AG09309 (cell line): ENCODE data around the gene NUDT14.

Experiments used
- DNase-seq: peaks from one replicate; pipeline ENCODE4 v3.0.0-alpha.2; 2010; ENCODE audit warnings: low read depth
- H3K4me3 ChIP-seq: 2 replicates; pipeline ENCODE4 v1.5.1; 2011; ENCODE audit warnings: mild to moderate bottlenecking, low read depth, low read length, moderate library complexity; ENCODE audit not compliant: control insufficient read depth
- CTCF ChIP-seq: IDR thresholded peaks from 2 replicates; pipeline ENCODE4 v1.5.1; 2011; ENCODE audit warnings: mild to moderate bottlenecking, low read depth, low read length, inconsistent platforms; ENCODE audit not compliant: insufficient read depth, control insufficient read depth; ENCODE audit errors: missing control alignments

The NUDT14 gene

GRCh38 chr14:105144666-105145380, 36.3 kb downstream of the NUDT14 start:
- TF ChIP-seq CTCF = no peak
- no peak overlapping the region for H3K4me3 ChIP-seq
- no peak for DNase-seq

GRCh38 chr14:105144026-105144665, 37.0 kb downstream of the NUDT14 start:
- DNase-seq = no peak
- H3K4me3 ChIP-seq = no peak overlapping the region
- TF ChIP-seq CTCF = no peak

GRCh38 chr14:105143451-105144025, 37.6 kb downstream of the NUDT14 start:
- TF ChIP-seq CTCF = no peak
- no peak for DNase-seq
- H3K4me3 ChIP-seq = no peak overlapping the region

- no peak for DNase-seq
- no peak for TF ChIP-seq CTCF
- no peak overlapping the region for H3K4me3 ChIP-seq
Observed at GRCh38 chr14:105142651-105143450, 38.3 kb downstream of the NUDT14 start.

DNA sequence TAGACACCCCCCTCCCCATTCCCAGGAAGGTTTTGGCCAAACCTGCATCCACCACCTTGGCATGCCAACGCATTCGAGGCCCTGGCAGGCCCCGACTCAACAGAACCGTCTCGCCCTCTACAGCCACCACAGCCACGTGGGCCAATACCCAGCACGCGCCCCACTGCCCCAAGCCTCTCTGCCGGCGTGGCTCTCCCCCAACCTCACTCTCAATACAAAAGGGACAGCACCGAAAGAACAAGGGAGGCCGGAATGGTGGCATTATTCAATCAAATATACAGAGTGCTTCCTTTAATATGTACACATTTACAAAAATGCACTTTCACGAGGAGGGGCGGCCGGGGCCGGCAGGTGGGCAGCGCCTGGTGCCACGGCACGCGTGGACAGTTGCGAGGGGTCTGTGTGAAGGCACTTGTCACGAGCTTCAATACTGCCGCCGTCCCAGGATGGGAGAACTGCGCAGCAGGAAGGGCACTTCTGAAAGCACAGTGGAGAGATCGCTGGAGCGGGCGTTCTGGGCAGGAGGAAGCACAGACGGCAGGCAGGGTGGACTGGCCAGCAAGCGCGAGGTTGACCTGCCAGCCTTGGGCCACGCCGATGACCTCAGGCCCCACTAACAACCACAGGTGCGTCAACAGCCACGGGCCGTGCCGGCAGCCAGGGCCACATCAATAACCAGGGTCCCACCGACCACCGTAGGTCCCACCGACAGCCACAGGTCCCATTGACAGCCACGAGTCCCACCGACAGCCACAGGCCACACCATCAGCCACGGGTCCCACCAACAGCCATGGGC, 39.4 kb downstream of the NUDT14 start:
- no peak overlapping the region for H3K4me3 ChIP-seq
- TF ChIP-seq CTCF = no peak
- no peak for DNase-seq

DNA sequence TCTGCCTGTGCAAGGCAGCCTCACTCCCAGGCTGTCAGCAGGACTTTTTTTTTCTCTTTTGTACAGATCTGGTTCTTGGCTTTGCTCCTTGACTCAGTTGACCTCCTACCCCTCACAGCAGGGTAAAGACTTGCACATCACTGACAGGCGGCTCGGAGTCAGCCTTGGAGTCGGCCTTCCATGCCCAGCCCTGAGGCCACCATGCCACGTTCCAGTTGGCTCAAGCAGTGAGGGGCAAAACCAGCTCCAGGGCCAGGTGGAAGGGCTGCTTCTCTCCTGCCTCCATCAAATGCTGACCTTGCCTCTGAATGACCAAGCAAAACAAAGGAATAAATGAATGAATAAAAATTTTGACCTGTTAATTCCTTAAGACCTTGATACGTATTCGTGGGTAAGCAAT, 40.1 kb downstream of the NUDT14 start:
- no peak for DNase-seq
- TF ChIP-seq CTCF = no peak
- no peak overlapping the region for H3K4me3 ChIP-seq
